CD4-positive, alpha-beta T cell (primary cell): ENCODE data around the gene RNF223. TPM values are rescaled to one million over a fixed set of nuclear protein-coding genes. Genes with fewer than 3 reads are reported as not detected.
"Not testable (repeated sequence)": the region's sequence is repeated elsewhere in the genome, so short reads cannot be mapped to it uniquely, and the experiment has no call there.

Experiments used
- ATAC-seq: fragments of 200-7000 bp; cut with Tn5 transposase; one replicate; pipeline ENCODE4 v1.10.0; 2022; ENCODE audit warnings: mild to moderate bottlenecking; ENCODE audit not compliant: poor library complexity
- CTCF ChIA-PET: fragments of 350-600 bp; sonication (Branson Sonifier 250); formaldehyde crosslinking; loops from one replicate; lab custom pipeline; 2021; ENCODE audit warnings: antibody characterized with exemption, inconsistent platforms; lab: Charles Lee
- POLR2A ChIA-PET: fragments of 350-600 bp; sonication (Branson Sonifier 250); formaldehyde crosslinking; loops from one replicate; lab custom pipeline; 2021; ENCODE audit warnings: antibody characterized with exemption, inconsistent platforms; lab: Charles Lee
- DNase-seq, 14 experiments: peaks; one replicate each; pipeline ENCODE4 v3.0.0-alpha.2; 2013 to 2020; ENCODE audit warnings: mixed read lengths in 2 of 14
- H3K27ac ChIP-seq, 2 donors: one replicate each; pipeline versions ENCODE4 v1.5.1 to v1.7.0; 2013; ENCODE audit warnings: low read length in 2 of 2, low read depth in 1 of 2, mild to moderate bottlenecking in 1 of 2
- H3K27me3 ChIP-seq, 2 experiments: 1 replicate in 1 of 2; 2 replicates in 1 of 2; pipeline versions ENCODE4 v1.6.1 to v1.7.0; 2013; ENCODE audit warnings: low read length in 2 of 2, control low read depth in 1 of 2, mild to moderate bottlenecking in 1 of 2, moderate library complexity in 1 of 2; ENCODE audit not compliant: insufficient read depth in 2 of 2, control insufficient read depth in 1 of 2
- H3K36me3 ChIP-seq: one replicate; pipeline ENCODE4 v1.6.1; 2013; ENCODE audit warnings: low read length, control low read depth; ENCODE audit not compliant: insufficient read depth
- H3K4me1 ChIP-seq: one replicate; pipeline ENCODE4 v1.6.1; 2013; ENCODE audit warnings: low read length, control low read depth; ENCODE audit not compliant: insufficient read depth
- H3K4me3 ChIP-seq: one replicate; pipeline ENCODE4 v1.5.1; 2013; ENCODE audit warnings: mild to moderate bottlenecking, low read length, moderate library complexity
- H3K9me3 ChIP-seq, 2 experiments: 1 replicate in 1 of 2; 2 replicates in 1 of 2; pipeline versions ENCODE4 v1.6.1 to v1.7.0; 2013; ENCODE audit warnings: low read length in 2 of 2, mild to moderate bottlenecking in 2 of 2, control low read depth in 1 of 2, moderate library complexity in 1 of 2; ENCODE audit not compliant: control insufficient read depth in 1 of 2, insufficient read depth in 1 of 2
- H3K27ac Mint-ChIP-seq: one replicate; pipeline ENCODE4 v1.8.0; 2020; ENCODE audit warnings: mixed read lengths
- H3K27me3 Mint-ChIP-seq: one replicate; pipeline ENCODE4 v1.8.0; 2021; ENCODE audit warnings: mixed read lengths
- H3K36me3 Mint-ChIP-seq: one replicate; pipeline ENCODE4 v1.8.0; 2021; ENCODE audit warnings: low read depth, mixed read lengths
- H3K4me1 Mint-ChIP-seq: one replicate; pipeline ENCODE4 v1.8.0; 2021; ENCODE audit warnings: low read depth, mixed read lengths
- H3K4me3 Mint-ChIP-seq: one replicate; pipeline ENCODE4 v1.8.0; 2020; ENCODE audit warnings: mild to moderate bottlenecking, mixed read lengths
- H3K9me3 Mint-ChIP-seq: one replicate; pipeline ENCODE4 v1.8.0; 2020; ENCODE audit warnings: mixed read lengths
- CTCF ChIP-seq: fragments of 200-600 bp; IDR thresholded peaks from one replicate; pipeline ENCODE4 v1.8.0; 2022; ENCODE audit warnings: antibody characterized with exemption, mild to moderate bottlenecking
- intact Hi-C, 2 experiments: fragments of 100-400 bp; cut with DNase I in 1 of 2; cut with micrococcal nuclease in 1 of 2; formaldehyde crosslinking; loops; one replicate each; pipeline versions ENCODE4 v1.15.1 to v1.9.0; 2023 to 2025; cut with DNase I, micrococcal nuclease
- total RNA-seq, 174 experiments: library from RNA in 2 of 174; stranded (reverse) in 2 of 174; gene quantifications; one replicate each; pipeline ENCODE4 v1.2.3 and lab custom pipeline; 2021 to 2026

Gene RNF223
- total RNA-seq, 2 experiments from 2014 or later = not detected

- DNase-seq (peak; percentile 65 to 92 (median 75)), ATAC-seq (peak; percentile 89)
- TF ChIP-seq CTCF = peak; percentile 73
- H3K9me3 Mint-ChIP-seq = no peaks in the 10 kb centered on the region
- ChIA-PET POLR2A (no interaction called here), CTCF (interaction anchor here (0.7 to 1.6 kb wide), 3 partner anchors 19 to 259 kb away, joined by 3 to 4 read pairs (median 4); partner anchors contain the start of gene ISG15)
- peaks cover 35% of the 10 kb centered on the region for H3K27me3 Mint-ChIP-seq
- intact Hi-C loops = loop anchor here (1.0 to 10.0 kb wide), 4 partner anchors 259 to 409 kb away; partner anchors contain the start of genes ACAP3 (in 1 of the 2) and PUSL1 (in 1 of the 2)
- peaks cover 0 to 31% of the 10 kb centered on the region in 2 experiments for H3K9me3 ChIP-seq
- peak overlapping the region; percentile 69 for H3K4me3 Mint-ChIP-seq
- H3K27ac ChIP-seq = no peak overlapping the region
- H3K27ac Mint-ChIP-seq = no peak overlapping the region
- H3K4me1 Mint-ChIP-seq = peaks cover 4% of the 10 kb centered on the region
- peak overlapping the region; percentile 40 for H3K4me3 ChIP-seq
- H3K27me3 ChIP-seq = peaks cover 37 to 40% of the 10 kb centered on the region in 2 experiments
- peaks cover 21% of the 10 kb centered on the region for H3K4me1 ChIP-seq
- H3K36me3 Mint-ChIP-seq = no peaks in the 10 kb centered on the region
- H3K36me3 ChIP-seq = no peaks in the 10 kb centered on the region
These were observed 41.0 kb downstream of the RNF223 start for GRCh38 chr1:1033009-1033587.

GRCh38 chr1:1032424-1032823 lies 41.7 kb downstream of the RNF223 start:
- H3K36me3 ChIP-seq = no peaks in the 10 kb centered on the region
- no peak for TF ChIP-seq CTCF
- peaks cover 4% of the 10 kb centered on the region for H3K4me1 Mint-ChIP-seq
- H3K36me3 Mint-ChIP-seq = no peaks in the 10 kb centered on the region
- CTCF ChIA-PET = interaction anchor here (1.4 to 1.6 kb wide), 2 partner anchors 27 to 259 kb away, joined by 4 read pairs; no protein-coding TSS in a partner anchor
- no peak overlapping the region for H3K27ac ChIP-seq
- H3K4me3 ChIP-seq = no peak overlapping the region
- intact Hi-C loops = loop anchor here (1.0 to 10.0 kb wide), 4 partner anchors 31 to 410 kb away; partner anchors contain the start of genes ACAP3 (in 1 of the 2) and PUSL1 (in 1 of the 2)
- DNase-seq (no peak), ATAC-seq (no peak)
- peaks cover 30% of the 10 kb centered on the region for H3K27me3 Mint-ChIP-seq
- POLR2A ChIA-PET = no interaction called here
- peaks cover 0 to 27% of the 10 kb centered on the region in 2 experiments for H3K9me3 ChIP-seq
- peak overlapping the region; percentile 48 for H3K4me3 Mint-ChIP-seq
- H3K4me1 ChIP-seq = peaks cover 21% of the 10 kb centered on the region
- H3K9me3 Mint-ChIP-seq = no peaks in the 10 kb centered on the region
- no peak overlapping the region for H3K27ac Mint-ChIP-seq
- H3K27me3 ChIP-seq = peaks cover 34 to 35% of the 10 kb centered on the region in 2 experiments

GRCh38 chr1:1031659-1032235 lies 42.4 kb downstream of the RNF223 start:
- Histone ChIP-seq H3K4me3 (no peak overlapping the region), H3K36me3 (no peaks in the 10 kb centered on the region), H3K27me3 (peaks cover 30 to 35% of the 10 kb centered on the region in 2 experiments), H3K9me3 (peaks cover 0 to 27% of the 10 kb centered on the region in 2 experiments), H3K27ac (no peak overlapping the region), H3K4me1 (peaks cover 21% of the 10 kb centered on the region)
- Mint-ChIP-seq H3K4me1 (peaks cover 4% of the 10 kb centered on the region), H3K9me3 (no peaks in the 10 kb centered on the region), H3K27me3 (peaks cover 24% of the 10 kb centered on the region), H3K36me3 (no peaks in the 10 kb centered on the region), H3K27ac (no peak overlapping the region), H3K4me3 (peak overlapping the region; percentile 48)
- DNase-seq (no peak), ATAC-seq (no peak)
- TF ChIP-seq CTCF = no peak
- POLR2A ChIA-PET = no interaction called here
- CTCF ChIA-PET = interaction anchor here (0.6 to 1.4 kb wide), 2 partner anchors 19 to 260 kb away, joined by 3 to 4 read pairs; no protein-coding TSS in a partner anchor
- intact Hi-C loops = loop anchor here (1.0 to 10.0 kb wide), 4 partner anchors 32 to 411 kb away; partner anchors contain the start of genes ACAP3 (in 1 of the 2) and PUSL1 (in 1 of the 2)

GRCh38 chr1:1030867-1031658 lies 43.0 kb downstream of the RNF223 start:
- ATAC-seq, H3K9me3 Mint-ChIP-seq, H3K27ac ChIP-seq, H3K27ac Mint-ChIP-seq, H3K36me3 ChIP-seq, POLR2A ChIA-PET, H3K4me1 Mint-ChIP-seq, H3K36me3 Mint-ChIP-seq, H3K4me3 ChIP-seq, DNase-seq, H3K4me3 Mint-ChIP-seq: not testable (repeated sequence)
- CTCF ChIA-PET = interaction anchor here (0.6 kb wide), 1 partner anchor 18 kb away, joined by 3 read pairs; no protein-coding TSS in a partner anchor
- intact Hi-C loops = loop anchor here (5.0 to 10.0 kb wide), 3 partner anchors 261 to 411 kb away; partner anchors contain the start of genes ACAP3 (in 1 of the 2) and PUSL1 (in 1 of the 2)
- peaks cover 19% of the 10 kb centered on the region for H3K27me3 Mint-ChIP-seq
- peaks cover 30 to 32% of the 10 kb centered on the region in 2 experiments for H3K27me3 ChIP-seq
- peaks cover 0 to 27% of the 10 kb centered on the region in 2 experiments for H3K9me3 ChIP-seq
- peaks cover 21% of the 10 kb centered on the region for H3K4me1 ChIP-seq
